ENCODE results near the gene NHSL1. TPM values are rescaled to one million over a fixed set of nuclear protein-coding genes. Genes with fewer than 3 reads are reported as not detected.

Gene NHSL1
- total and polyA plus RNA-seq, 2 of the 8 experiments (the other 6 are each of a cell fraction or from before 2014, with no cell fraction given) = 7.2 to 32.4 TPM

DNA sequence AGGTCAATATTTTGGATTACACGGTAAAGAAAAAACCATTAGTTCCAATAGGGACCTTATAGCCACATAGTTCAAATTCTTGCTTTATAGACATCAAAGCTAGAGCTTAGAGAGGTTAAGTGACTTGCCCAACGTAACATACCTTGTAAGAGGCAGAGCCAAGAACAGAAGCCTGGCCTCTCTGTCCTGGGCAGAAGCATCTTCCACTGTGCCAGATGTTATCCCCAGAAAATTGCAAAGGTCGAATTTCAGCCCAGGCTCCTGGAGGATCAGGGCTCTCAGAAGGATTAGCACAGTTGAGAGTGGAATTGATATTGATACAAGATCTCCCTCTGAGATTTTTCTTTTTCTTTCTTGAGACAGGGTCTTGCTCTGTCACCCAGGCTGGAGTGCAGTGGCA is 115.5 kb downstream of the NHSL1 start (continued):
- TF ChIP-seq CHD7 (IDR thresholded peaks at IDR 0.05; ENCODE audit: insufficient replicate concordance, low read length) (no peak), POLR2A (IDR thresholded peaks at IDR 0.05; ENCODE audit: control extremely low read depth in 1 of 2, low read depth in 2 of 2, low read length in 2 of 2) (no peak), CBX8 (IDR thresholded peaks at IDR 0.05; ENCODE audit: borderline replicate concordance, low read depth, low read length) (no peak), RFX5 (IDR thresholded peaks at IDR 0.05; ENCODE audit: borderline replicate concordance, low read depth, low read length) (no peak), RBBP5 (IDR thresholded peaks at IDR 0.05; ENCODE audit: borderline replicate concordance, low read depth, low read length) (no peak), ZNF274 (IDR thresholded peaks at IDR 0.05; ENCODE audit: borderline replicate concordance, extremely low read depth, low read length) (no peak), HDAC6 (IDR thresholded peaks at IDR 0.05; ENCODE audit: low read depth, low read length) (no peak), SIRT6 (IDR thresholded peaks at IDR 0.05; ENCODE audit: low read length) (no peak), RXRA (IDR thresholded peaks at IDR 0.05; ENCODE audit: insufficient read depth, low read depth, low read length) (no peak)
- TF ChIP-seq, protein P1, sequence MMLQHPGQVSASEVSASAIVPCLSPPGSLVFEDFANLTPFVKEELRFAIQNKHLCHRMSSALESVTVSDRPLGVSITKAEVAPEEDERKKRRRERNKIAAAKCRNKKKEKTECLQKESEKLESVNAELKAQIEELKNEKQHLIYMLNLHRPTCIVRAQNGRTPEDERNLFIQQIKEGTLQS (IDR thresholded peaks at IDR 0.05; ENCODE audit: insufficient read depth, low read depth, low read length) = no peak
